ENCODE data around the gene CWH43.
"Not testable (repeated sequence)": the region's sequence is repeated elsewhere in the genome, so short reads cannot be mapped to it uniquely, and the experiment has no call there.

The CWH43 gene

DNA sequence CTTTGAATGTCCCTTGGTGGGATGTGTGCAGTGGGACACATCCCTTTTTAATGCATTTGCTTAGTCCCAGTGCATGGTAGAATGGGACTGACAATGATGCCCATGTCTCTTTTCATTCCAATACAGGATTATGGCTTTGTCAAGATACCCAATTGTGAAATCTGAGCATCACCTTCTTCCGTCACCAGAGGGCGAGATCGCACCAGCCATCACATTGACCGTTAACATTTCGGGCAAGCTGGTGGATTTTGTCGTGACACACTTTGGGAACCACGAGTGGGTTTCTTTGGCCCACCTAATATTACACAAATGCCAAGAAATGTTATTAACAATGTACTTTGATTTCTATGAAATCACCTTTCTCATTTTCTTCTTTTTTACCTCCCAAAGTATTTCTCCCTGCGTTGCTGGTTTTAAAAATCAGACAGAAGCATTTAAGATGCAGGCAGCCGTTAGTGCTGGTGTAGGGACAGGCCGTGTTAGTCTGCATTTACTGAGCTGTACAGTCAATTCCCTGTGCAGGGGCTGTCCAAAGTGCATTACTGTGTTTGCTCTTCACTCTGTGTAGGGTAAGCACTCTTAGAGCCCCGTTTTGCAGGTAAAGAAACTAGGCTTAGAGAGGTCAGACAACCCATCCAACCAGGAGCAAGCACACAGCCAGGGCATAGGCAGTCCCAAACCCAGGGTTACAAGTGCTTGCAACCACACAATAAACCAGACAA lies 46.5 kb downstream of the CWH43 start:
- Histone ChIP-seq H3K27me3 (ENCODE audit: insufficient read depth, low read length) (no peaks in the 10 kb centered on the region), H3K4me1 (ENCODE audit: insufficient read depth, low read length) (no peaks in the 10 kb centered on the region), H3K9ac (ENCODE audit: low read depth, low read length) (no peak overlapping the region), H3K27ac (ENCODE audit: low read length) (no peak overlapping the region), H3K9me3 (ENCODE audit: insufficient read depth, low read depth, low read length) (peaks cover 98% of the 10 kb centered on the region), H3K4me3 (ENCODE audit: low read length) (no peak overlapping the region), H3K36me3 (ENCODE audit: insufficient read depth, low read depth, low read length) (no peaks in the 10 kb centered on the region)

DNA sequence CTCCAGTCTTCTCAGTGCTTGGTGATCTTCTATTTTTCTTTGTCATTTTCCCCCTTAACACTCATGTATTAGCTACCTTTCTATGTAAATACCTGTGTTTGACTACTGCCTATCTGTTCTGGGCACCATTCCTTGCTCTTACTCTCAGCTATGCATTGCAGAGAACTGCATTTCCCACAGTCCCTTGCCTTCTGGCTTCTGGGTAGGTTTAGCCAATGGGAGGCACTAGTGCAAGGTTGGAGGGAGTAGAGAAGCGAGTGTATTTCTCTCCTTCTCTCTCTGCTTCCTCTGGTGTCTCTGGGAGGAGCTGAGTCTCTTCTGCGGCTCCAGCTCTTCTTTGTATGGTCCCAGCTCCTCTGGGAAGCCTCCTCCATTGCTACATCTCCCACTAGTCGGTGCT lies 50.5 kb downstream of the CWH43 start:
- Histone ChIP-seq H3K27ac (ENCODE audit: low read length) (no peak overlapping the region), H3K9me3 (ENCODE audit: insufficient read depth, low read depth, low read length) (peaks cover 74% of the 10 kb centered on the region), H3K4me3 (ENCODE audit: low read length) (no peak overlapping the region), H3K27me3 (ENCODE audit: insufficient read depth, low read length) (no peaks in the 10 kb centered on the region), H3K36me3 (ENCODE audit: insufficient read depth, low read depth, low read length) (no peaks in the 10 kb centered on the region), H3K9ac (ENCODE audit: low read depth, low read length) (no peak overlapping the region), H3K4me1 (ENCODE audit: insufficient read depth, low read length) (no peaks in the 10 kb centered on the region)

GRCh38 chr4:49044270-49044669 lies 58.2 kb downstream of the CWH43 start:
- H3K9me3 ChIP-seq (ENCODE audit: insufficient read depth, low read depth, low read length) = peaks cover 70% of the 10 kb centered on the region
- no peaks in the 10 kb centered on the region for H3K4me1 ChIP-seq (ENCODE audit: insufficient read depth, low read length)
- no peaks in the 10 kb centered on the region for H3K36me3 ChIP-seq (ENCODE audit: insufficient read depth, low read depth, low read length)
- no peak overlapping the region for H3K27ac ChIP-seq (ENCODE audit: low read length)
- no peaks in the 10 kb centered on the region for H3K27me3 ChIP-seq (ENCODE audit: insufficient read depth, low read length)
- H3K9ac ChIP-seq (ENCODE audit: low read depth, low read length) = no peak overlapping the region
- no peak overlapping the region for H3K4me3 ChIP-seq (ENCODE audit: low read length)

GRCh38 chr4:49058306-49058705 lies 72.2 kb downstream of the CWH43 start:
- H3K36me3 ChIP-seq (ENCODE audit: insufficient read depth, low read depth, low read length) = no peaks in the 10 kb centered on the region
- no peaks in the 10 kb centered on the region for H3K27me3 ChIP-seq (ENCODE audit: insufficient read depth, low read length)
- H3K9me3 ChIP-seq (ENCODE audit: insufficient read depth, low read depth, low read length) = peaks cover 84% of the 10 kb centered on the region
- H3K4me3 ChIP-seq (ENCODE audit: low read length) = no peak overlapping the region
- H3K27ac ChIP-seq (ENCODE audit: low read length) = no peak overlapping the region
- no peaks in the 10 kb centered on the region for H3K4me1 ChIP-seq (ENCODE audit: insufficient read depth, low read length)
- no peak overlapping the region for H3K9ac ChIP-seq (ENCODE audit: low read depth, low read length)

DNA sequence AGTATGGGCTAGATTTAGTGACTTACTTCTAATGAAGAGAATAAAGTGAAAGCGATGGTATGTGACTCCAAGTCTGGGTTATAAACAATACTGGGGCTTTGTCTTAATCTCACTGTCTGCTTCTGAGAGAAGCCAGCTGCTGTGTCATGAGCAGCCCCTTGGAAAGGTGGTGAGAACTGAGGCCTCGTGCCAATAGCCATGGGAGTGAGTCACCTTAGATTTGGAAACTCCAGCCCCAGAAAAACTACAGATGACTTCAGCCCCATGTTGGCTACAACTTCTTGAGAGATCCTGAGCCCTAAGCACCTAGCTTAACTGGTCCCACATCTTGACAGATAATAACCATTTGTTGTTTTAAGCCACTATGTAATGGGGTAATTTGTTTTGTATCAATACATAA lies 77.6 kb downstream of the CWH43 start:
- H3K36me3 ChIP-seq (ENCODE audit: insufficient read depth, low read depth, low read length) = no peaks in the 10 kb centered on the region
- no peak overlapping the region for H3K9ac ChIP-seq (ENCODE audit: low read depth, low read length)
- H3K27me3 ChIP-seq (ENCODE audit: insufficient read depth, low read length) = no peaks in the 10 kb centered on the region
- H3K9me3 ChIP-seq (ENCODE audit: insufficient read depth, low read depth, low read length) = peaks cover 97% of the 10 kb centered on the region
- no peak overlapping the region for H3K27ac ChIP-seq (ENCODE audit: low read length)
- H3K4me1 ChIP-seq (ENCODE audit: insufficient read depth, low read length) = no peaks in the 10 kb centered on the region
- no peak overlapping the region for H3K4me3 ChIP-seq (ENCODE audit: low read length)

GRCh38 chr4:49072196-49072595 lies 86.1 kb downstream of the CWH43 start:
- H3K9me3 ChIP-seq (ENCODE audit: insufficient read depth, low read depth, low read length) = peaks cover 21% of the 10 kb centered on the region
- H3K36me3 ChIP-seq (ENCODE audit: insufficient read depth, low read depth, low read length); H3K4me1 ChIP-seq (ENCODE audit: insufficient read depth, low read length); H3K27ac ChIP-seq (ENCODE audit: low read length); H3K27me3 ChIP-seq (ENCODE audit: insufficient read depth, low read length); H3K4me3 ChIP-seq (ENCODE audit: low read length); H3K9ac ChIP-seq (ENCODE audit: low read depth, low read length): not testable (repeated sequence)

DNA sequence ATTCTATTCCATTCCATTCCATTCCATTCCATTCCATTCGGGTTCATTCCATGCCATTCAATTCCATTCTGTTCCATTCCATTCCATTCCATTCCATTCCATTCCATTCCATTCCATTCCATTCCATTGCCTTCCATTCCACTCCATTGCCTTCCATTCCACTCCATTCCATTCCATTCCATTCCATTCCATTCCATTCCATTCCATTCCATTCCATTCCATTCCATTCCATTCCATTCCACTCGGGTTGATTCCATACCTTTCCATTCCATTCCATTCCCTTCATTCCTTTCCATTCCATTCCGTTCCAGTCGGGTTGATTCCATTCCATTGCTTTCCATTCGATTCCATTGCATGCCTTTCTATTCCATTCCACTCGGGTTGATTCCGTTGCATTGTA lies 105.8 kb downstream of the CWH43 start:
- H3K27me3 ChIP-seq (ENCODE audit: insufficient read depth, low read length) = not testable (repeated sequence)
- H3K9me3 ChIP-seq (ENCODE audit: insufficient read depth, low read depth, low read length) = peaks cover 69% of the 10 kb centered on the region

DNA sequence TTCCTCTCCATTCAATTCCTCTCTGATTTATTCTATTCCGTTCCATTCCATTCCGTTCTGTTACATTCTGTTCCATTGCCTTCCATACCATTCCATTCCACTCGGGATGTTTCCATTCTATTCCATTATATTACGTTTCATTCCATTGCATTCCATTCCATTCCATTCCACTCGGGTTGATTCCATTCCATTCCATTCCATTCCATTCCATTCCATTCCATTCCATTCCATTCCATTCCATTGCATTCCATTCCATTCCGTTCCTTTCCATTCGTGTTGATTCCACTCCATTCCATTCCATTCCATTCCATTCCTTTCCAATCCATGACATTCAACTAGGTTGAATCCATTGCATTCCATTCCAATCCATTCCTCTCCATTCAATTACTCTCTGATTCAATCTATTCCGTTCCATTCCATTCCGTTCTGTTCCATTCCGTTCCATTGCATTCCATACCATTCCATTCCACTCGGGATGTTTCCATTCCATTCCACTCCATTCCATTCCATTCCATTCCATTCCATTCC lies 106.6 kb downstream of the CWH43 start:
- peaks cover 69% of the 10 kb centered on the region for H3K9me3 ChIP-seq (ENCODE audit: insufficient read depth, low read depth, low read length)

More for the DNA sequence above, 105.8 kb downstream of the CWH43 start:
- H3K9ac ChIP-seq (ENCODE audit: low read depth, low read length); H3K36me3 ChIP-seq (ENCODE audit: insufficient read depth, low read depth, low read length); H3K4me1 ChIP-seq (ENCODE audit: insufficient read depth, low read length); H3K27ac ChIP-seq (ENCODE audit: low read length): not testable (repeated sequence)
- 0 out of 2 replicates have a peak overlapping the region, but pooled peaks have one; percentile 15 for H3K4me3 ChIP-seq (ENCODE audit: low read length)

GRCh38 chr4:49096215-49096614 lies 110.1 kb downstream of the CWH43 start:
- Histone ChIP-seq H3K4me3 (ENCODE audit: low read length) (peak overlapping the region; percentile 18; the same call in 1 of the 2 replicates), H3K9me3 (ENCODE audit: insufficient read depth, low read depth, low read length) (peaks cover 61% of the 10 kb centered on the region)
- H3K27ac ChIP-seq (ENCODE audit: low read length); H3K4me1 ChIP-seq (ENCODE audit: insufficient read depth, low read length); H3K27me3 ChIP-seq (ENCODE audit: insufficient read depth, low read length); H3K36me3 ChIP-seq (ENCODE audit: insufficient read depth, low read depth, low read length); H3K9ac ChIP-seq (ENCODE audit: low read depth, low read length): not testable (repeated sequence)

More for the DNA sequence above, 106.6 kb downstream of the CWH43 start:
- not testable (repeated sequence) for H3K27me3 ChIP-seq (ENCODE audit: insufficient read depth, low read length); H3K9ac ChIP-seq (ENCODE audit: low read depth, low read length); H3K27ac ChIP-seq (ENCODE audit: low read length); H3K4me1 ChIP-seq (ENCODE audit: insufficient read depth, low read length); H3K36me3 ChIP-seq (ENCODE audit: insufficient read depth, low read depth, low read length)
- H3K4me3 ChIP-seq (ENCODE audit: low read length) = 0 out of 2 replicates have a peak overlapping the region, but pooled peaks have one; percentile 1

DNA sequence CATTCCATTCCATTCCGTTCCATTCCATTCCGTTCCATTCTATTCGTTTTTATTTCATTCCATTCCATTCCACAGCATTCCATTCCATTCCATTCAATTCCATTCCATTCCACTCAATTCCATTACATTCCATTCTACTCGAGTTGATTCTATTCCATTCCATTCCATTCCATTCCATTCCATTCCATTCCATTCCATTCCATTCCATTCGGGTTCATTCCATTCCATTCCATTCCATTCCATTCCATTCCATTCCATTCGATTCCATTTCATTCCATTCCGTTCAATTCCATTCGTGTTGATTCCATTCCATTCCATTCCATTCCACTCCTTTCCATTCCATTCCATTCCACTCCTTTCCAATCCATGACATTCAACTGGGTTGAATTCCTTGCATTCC lies 110.6 kb downstream of the CWH43 start:
- not testable (repeated sequence) for H3K4me1 ChIP-seq (ENCODE audit: insufficient read depth, low read length); H3K36me3 ChIP-seq (ENCODE audit: insufficient read depth, low read depth, low read length); H3K27me3 ChIP-seq (ENCODE audit: insufficient read depth, low read length); H3K9ac ChIP-seq (ENCODE audit: low read depth, low read length); H3K27ac ChIP-seq (ENCODE audit: low read length)
- peak overlapping the region; percentile 18; the same call in 1 of the 2 replicates for H3K4me3 ChIP-seq (ENCODE audit: low read length)
- peaks cover 61% of the 10 kb centered on the region for H3K9me3 ChIP-seq (ENCODE audit: insufficient read depth, low read depth, low read length)

DNA sequence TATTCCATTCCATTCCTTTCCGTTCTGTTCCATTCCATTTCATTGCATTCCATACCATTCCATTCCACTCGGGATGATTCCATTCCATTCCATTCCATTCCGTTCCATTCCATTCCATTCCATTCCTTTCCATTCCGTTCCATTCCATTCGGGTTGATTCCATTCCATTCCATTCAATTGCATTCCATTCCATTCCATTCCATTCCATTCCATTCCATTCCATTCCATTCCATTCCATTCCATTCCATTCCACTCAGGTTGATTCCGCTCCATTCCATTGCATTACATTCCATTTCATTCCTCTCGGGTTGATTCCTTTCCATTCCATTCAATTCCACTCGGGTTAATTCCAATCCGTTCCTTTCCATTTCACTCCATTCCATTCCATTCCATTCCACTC lies 111.0 kb downstream of the CWH43 start:
- H3K9ac ChIP-seq (ENCODE audit: low read depth, low read length); H3K36me3 ChIP-seq (ENCODE audit: insufficient read depth, low read depth, low read length); H3K4me1 ChIP-seq (ENCODE audit: insufficient read depth, low read length); H3K27me3 ChIP-seq (ENCODE audit: insufficient read depth, low read length); H3K4me3 ChIP-seq (ENCODE audit: low read length); H3K27ac ChIP-seq (ENCODE audit: low read length): not testable (repeated sequence)
- H3K9me3 ChIP-seq (ENCODE audit: insufficient read depth, low read depth, low read length) = peaks cover 56% of the 10 kb centered on the region

DNA sequence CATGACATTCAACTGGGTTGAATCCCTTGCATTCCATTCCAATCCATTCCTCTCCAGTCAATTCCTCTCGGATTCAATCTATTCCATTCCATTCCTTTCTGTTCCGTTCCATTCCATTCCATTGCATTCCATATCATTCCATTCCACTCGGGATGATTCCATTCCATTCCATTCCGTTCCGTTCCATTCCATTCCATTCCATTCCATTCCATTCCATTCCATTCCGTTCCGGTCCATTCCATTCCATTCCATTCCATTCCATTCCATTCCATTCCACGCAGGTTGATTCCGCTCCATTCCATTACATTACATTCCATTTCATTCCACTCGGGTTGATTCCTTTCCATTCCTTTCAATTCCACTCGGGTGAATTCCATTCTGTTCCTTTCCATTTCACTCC lies 111.4 kb downstream of the CWH43 start:
- H3K4me3 ChIP-seq (ENCODE audit: low read length); H3K36me3 ChIP-seq (ENCODE audit: insufficient read depth, low read depth, low read length); H3K27ac ChIP-seq (ENCODE audit: low read length); H3K9ac ChIP-seq (ENCODE audit: low read depth, low read length); H3K27me3 ChIP-seq (ENCODE audit: insufficient read depth, low read length); H3K4me1 ChIP-seq (ENCODE audit: insufficient read depth, low read length): not testable (repeated sequence)
- H3K9me3 ChIP-seq (ENCODE audit: insufficient read depth, low read depth, low read length) = peaks cover 55% of the 10 kb centered on the region
